Astrocyte of the spinal cord (primary cell): Measurements from ENCODE around the gene TCHHL1.

Experiments
- DNase-seq: peaks from one replicate; pipeline ENCODE4 v3.0.0; 2011; ENCODE audit warnings: low read depth, low spot score
- H3K4me3 ChIP-seq: 2 replicates; pipeline ENCODE4 v1.5.1; 2011; ENCODE audit warnings: low read depth, mild to moderate bottlenecking, low read length, moderate library complexity
- in situ Hi-C: cut with HindIII; loops from 2 replicates; pipeline ENCODE4 v1.10.0; 2017; ENCODE audit warnings: low sequenced_read_pairs
- TF ChIP-seq, protein P1 (sequence below): IDR thresholded peaks from 2 replicates; pipeline ENCODE4 v1.5.1; 2012; ENCODE audit warnings: low read depth, mild to moderate bottlenecking, low read length, inconsistent platforms

The TCHHL1 gene

DNA sequence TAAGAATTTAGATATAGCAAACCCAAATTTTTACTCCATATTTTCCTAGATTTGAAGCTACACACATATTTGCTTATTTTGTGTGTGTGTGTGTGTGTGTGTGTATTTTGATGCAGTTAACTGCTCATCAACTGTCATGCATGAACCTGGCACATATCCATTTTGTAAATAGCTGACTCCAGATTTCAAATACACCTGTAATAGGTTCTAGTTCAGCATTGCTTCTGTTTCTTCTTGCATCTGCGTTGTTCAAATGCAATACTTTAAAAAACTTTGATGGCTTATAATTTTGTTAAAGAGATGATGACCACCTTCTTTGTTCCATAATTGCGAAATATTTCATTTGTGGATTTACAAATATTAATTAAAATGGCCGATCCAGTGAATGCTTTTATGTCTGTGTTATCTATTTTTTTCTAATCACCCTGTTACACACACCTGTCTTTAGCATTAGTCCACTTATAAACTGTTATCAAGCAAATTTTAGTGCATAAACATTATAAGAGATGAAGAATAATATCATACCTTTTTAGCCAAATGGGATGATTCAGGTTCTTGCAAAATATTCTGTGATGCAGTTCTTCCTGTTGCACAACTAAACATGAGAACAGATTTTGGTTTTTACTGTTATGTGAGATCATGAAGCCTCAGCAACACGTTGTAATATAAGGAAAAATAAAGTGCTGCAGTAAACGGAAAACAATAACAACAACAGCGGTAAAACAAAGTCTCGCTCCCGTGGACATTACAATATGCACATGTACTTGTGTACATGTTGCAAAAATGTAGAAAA is 39.4 kb downstream of the TCHHL1 start:
- in situ Hi-C loops: no loop called here
- TF ChIP-seq, protein P1, sequence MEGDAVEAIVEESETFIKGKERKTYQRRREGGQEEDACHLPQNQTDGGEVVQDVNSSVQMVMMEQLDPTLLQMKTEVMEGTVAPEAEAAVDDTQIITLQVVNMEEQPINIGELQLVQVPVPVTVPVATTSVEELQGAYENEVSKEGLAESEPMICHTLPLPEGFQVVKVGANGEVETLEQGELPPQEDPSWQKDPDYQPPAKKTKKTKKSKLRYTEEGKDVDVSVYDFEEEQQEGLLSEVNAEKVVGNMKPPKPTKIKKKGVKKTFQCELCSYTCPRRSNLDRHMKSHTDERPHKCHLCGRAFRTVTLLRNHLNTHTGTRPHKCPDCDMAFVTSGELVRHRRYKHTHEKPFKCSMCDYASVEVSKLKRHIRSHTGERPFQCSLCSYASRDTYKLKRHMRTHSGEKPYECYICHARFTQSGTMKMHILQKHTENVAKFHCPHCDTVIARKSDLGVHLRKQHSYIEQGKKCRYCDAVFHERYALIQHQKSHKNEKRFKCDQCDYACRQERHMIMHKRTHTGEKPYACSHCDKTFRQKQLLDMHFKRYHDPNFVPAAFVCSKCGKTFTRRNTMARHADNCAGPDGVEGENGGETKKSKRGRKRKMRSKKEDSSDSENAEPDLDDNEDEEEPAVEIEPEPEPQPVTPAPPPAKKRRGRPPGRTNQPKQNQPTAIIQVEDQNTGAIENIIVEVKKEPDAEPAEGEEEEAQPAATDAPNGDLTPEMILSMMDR: no peak
- H3K4me3 ChIP-seq: no peak overlapping the region
- DNase-seq: no peak

DNA sequence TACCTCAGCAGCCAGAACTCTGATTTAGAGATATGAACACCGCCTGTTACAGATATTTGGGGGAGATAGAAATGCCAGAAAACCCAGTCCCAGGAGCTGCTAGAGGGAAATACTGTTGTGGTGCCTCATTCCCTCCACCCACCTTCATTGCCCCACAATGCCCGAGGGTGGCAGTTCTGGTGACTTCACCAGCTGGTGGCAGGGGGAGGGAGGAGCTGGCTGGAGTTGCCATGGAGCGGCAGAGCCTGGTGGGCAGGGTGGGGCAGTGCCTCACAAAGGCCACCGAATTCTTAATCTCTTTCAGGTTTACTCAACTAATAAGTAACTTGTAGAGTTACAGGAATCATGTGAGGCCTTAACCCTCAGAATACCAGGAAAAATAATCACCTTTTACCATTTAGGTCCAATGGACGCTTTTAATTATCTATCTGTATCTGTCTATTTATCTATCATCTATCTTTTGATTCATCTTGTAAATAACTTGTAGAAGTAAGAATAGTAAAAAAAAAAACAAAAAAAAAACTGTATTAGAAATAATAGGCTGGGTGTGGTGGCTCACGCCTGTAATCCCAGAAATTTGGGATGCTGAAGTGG is 40.4 kb downstream of the TCHHL1 start:
- no peak for DNase-seq

DNA sequence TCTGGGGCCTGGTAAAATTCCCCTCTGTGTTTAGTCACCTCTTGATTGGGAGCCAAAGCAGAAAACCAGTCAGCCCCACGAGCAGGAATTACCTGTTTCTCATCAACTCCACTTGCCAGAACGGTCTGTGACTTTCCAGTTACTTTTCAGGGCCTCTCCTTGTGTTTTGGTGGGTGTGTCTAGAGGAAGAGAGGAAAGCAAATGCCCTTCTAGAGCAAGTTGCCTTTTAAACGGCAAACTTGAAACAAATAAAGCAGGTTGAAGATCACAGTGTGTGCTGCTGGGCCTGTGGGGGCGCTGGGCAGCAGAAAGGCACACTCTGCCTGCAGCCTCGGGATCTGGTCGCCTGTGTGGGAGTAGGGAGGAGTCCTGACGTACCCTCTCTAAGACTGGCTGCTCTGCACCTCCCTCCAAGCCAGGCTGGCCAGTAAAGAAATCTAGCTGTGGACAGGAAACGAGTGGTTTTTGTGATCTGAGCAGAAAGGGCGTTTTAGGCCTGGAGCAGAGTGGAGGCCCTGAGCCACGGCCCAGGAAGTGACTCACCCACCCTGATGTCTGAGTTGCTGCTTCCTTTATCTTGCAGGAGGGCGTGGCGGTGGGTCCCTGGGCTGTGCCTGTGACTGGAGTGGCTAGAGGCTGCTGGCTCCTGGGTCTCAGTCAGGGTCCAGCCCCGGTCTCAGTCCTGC is 41.0 kb downstream of the TCHHL1 start:
- in situ Hi-C loops: no loop called here
- TF ChIP-seq, protein P1: peak; percentile 74
- peak; percentile 99 for DNase-seq
- H3K4me3 ChIP-seq: peak overlapping the region; percentile 13

More for the DNA sequence above, 40.4 kb downstream of the TCHHL1 start:
- no peak overlapping the region for H3K4me3 ChIP-seq
- TF ChIP-seq, protein P1: no peak
- in situ Hi-C loops: no loop called here

DNA sequence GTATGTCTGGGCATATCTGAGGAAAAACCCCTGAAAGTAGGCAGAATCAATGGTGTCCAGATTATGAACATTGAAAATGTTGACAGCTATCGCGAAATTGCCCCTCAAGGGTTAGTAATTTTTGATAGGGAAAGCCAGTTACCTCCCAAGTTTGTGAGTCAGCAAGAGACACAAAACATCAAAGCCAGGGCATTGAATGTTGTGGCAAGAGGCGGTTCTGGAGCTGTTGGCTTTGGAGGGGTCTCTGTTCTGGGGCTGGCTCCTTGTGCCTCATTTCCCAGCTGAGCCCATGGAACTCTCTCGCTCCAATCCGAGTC is 41.5 kb downstream of the TCHHL1 start:
- DNase-seq: no peak
- TF ChIP-seq, protein P1: no peak
- peak overlapping the region; percentile 13 for H3K4me3 ChIP-seq
- in situ Hi-C loops: no loop called here

DNA sequence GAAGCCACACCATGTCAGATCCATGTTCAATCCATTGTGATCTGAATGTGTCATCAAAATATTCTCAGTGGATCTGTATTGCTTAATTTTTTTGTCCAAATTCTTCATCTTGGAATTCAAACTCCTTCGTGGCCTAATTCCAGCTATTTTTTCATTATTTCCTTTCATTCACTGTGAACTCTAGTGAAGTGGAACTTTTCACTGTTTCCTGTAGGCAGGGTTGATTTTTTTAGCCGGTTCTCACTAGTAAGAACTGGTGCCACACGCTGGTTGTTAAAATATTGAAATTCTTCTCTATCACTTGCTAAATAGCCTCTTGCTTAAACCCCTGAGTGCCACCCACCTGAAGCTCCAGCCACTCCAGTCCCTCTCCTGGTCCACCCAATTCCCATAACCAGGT is 44.5 kb downstream of the TCHHL1 start:
- H3K4me3 ChIP-seq: no peak overlapping the region
- DNase-seq: no peak
- in situ Hi-C loops: no loop called here
- TF ChIP-seq, protein P1: no peak

DNA sequence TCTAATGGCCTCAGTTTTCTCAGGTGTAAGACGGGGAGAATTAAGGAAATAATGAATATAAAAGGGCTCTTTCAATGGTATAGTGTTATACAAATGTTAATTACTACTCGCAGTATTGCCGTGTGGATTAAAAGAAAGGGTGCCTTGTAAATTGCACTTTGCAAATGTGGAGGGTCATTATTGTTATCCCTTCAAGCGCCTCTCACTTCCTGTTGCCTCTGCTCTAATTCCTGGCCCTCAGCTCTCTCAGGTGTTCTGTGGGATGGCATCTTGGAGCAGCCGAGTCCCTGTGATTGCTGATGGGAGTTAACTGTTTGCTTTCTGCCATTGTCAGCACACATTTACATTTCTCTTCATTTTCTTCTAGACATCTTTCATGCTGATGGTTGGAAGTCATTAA is 45.0 kb downstream of the TCHHL1 start:
- TF ChIP-seq, protein P1: no peak
- DNase-seq: no peak
- no peak overlapping the region for H3K4me3 ChIP-seq
- in situ Hi-C loops: no loop called here
